Fibroblast of lung (primary cell): ENCODE measurements around the gene NHP2.

Experiments used
- EZH2 ChIP-seq: IDR thresholded peaks from 2 replicates; pipeline ENCODE4 v1.5.1; 2012; ENCODE audit warnings: low read length, control low read depth, mild to moderate bottlenecking; ENCODE audit errors: missing control alignments
- TF ChIP-seq, protein P1 (sequence below), 2 donors: IDR thresholded peaks in 1 of 2; conservative IDR thresholded peaks in 1 of 2; 1 replicate in 1 of 2; 2 replicates in 1 of 2; pipeline ENCODE4 v1.5.1; 2011 to 2012; ENCODE audit warnings: low read length in 2 of 2, control low read depth in 1 of 2, inconsistent platforms in 1 of 2, low read depth in 1 of 2, mild to moderate bottlenecking in 1 of 2

DNA sequence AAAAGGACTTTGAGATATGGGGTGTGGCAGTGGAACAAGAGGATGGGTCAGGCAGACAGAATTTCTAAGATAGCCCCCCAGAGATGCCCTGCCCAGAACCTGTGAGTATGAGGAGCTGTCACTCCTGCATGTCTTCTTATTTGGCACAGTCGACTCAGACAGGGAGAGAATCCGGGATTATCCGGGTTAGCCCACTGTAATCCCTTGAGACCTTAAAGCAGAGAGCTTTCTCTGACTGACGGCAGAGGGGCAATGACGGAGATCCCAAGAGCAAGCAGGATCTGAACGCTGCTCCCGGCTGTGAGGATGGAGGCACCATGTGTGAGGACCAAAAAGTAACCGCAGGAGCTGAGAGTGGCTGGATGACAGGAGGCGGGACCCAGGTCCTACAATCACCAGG, 8.8 kb upstream of the NHP2 start:
- TF ChIP-seq, protein P1, sequence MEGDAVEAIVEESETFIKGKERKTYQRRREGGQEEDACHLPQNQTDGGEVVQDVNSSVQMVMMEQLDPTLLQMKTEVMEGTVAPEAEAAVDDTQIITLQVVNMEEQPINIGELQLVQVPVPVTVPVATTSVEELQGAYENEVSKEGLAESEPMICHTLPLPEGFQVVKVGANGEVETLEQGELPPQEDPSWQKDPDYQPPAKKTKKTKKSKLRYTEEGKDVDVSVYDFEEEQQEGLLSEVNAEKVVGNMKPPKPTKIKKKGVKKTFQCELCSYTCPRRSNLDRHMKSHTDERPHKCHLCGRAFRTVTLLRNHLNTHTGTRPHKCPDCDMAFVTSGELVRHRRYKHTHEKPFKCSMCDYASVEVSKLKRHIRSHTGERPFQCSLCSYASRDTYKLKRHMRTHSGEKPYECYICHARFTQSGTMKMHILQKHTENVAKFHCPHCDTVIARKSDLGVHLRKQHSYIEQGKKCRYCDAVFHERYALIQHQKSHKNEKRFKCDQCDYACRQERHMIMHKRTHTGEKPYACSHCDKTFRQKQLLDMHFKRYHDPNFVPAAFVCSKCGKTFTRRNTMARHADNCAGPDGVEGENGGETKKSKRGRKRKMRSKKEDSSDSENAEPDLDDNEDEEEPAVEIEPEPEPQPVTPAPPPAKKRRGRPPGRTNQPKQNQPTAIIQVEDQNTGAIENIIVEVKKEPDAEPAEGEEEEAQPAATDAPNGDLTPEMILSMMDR (conservative IDR thresholded peaks at IDR 0.05 in 1 of 2, IDR thresholded peaks at IDR 0.05 in 1 of 2; ENCODE audit: low read depth in 1 of 2, low read length in 2 of 2): no peak
- TF ChIP-seq EZH2: no peak
